ENCODE results near the gene XCL1.
A peak's percentile ranks its signal among the peaks of the same experiment; 100 is the strongest.
"Not testable (repeated sequence)": the region's sequence is repeated elsewhere in the genome, so short reads cannot be mapped to it uniquely, and the experiment has no call there.

The XCL1 gene

GRCh38 chr1:168567568-168567967, 8.8 kb upstream of the XCL1 start:
- H3K36me3 ChIP-seq (ENCODE audit: control insufficient read depth in 4 of 4, insufficient read depth in 4 of 4, low read length in 3 of 4): no peaks in the 10 kb centered on the region
- WGBS (ENCODE audit: insufficient coverage): 100% methylated on average over 1 of the region's 3 CpGs
- peaks cover 9 to 17% (median 11%) of the 10 kb centered on the region in 4 experiments for H3K4me1 ChIP-seq (ENCODE audit: control extremely low read depth in 1 of 4, control insufficient read depth in 4 of 4, insufficient read depth in 4 of 4, low read length in 3 of 4)
- no peak overlapping the region for H3K27ac ChIP-seq (ENCODE audit: insufficient read depth in 1 of 2, low read depth in 1 of 2, low read length in 2 of 2, poor library complexity in 1 of 2, severe bottlenecking in 2 of 2)
- ChIA-PET CTCF (interaction anchor here (0.9 to 2.4 kb wide), 3 partner anchors 10 to 126 kb away, joined by 3 to 5 read pairs (median 4); no protein-coding TSS in a partner anchor), POLR2A (no interaction called here)
- DNase-seq: no peak
- no peaks in the 10 kb centered on the region for H3K9me3 ChIP-seq (ENCODE audit: control extremely low read depth in 1 of 5, control insufficient read depth in 4 of 5, insufficient read depth in 2 of 5, low read depth in 1 of 5, low read length in 4 of 5)
- no peaks in the 10 kb centered on the region for H3K27me3 ChIP-seq (replicated peaks in 2 of 5; ENCODE audit: control insufficient read depth in 4 of 5, insufficient read depth in 5 of 5, low read length in 4 of 5)
- no peak overlapping the region for H3K4me3 ChIP-seq (ENCODE audit: control insufficient read depth in 1 of 7, extremely low read depth in 1 of 7, insufficient read depth in 4 of 7, low read depth in 2 of 7, low read length in 6 of 7)

DNA sequence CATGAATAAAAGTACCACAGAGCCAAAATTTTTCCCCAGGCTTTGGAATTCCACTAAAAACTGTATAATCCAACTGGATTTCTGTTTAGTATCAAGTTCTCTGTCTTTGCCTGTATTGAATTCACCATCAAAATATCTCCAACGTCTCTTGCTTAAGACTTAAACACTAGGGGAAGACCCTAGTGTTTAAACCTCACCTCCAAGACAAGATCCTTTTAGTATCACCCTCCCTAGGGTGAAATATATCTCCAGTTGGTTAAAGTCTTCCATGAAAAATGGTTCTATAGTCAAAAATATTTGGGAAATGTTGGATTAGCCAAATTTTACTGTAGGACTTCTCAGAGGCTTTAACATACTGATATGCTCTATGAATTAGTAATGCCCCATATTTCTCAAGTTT, 8.1 kb upstream of the XCL1 start:
- CTCF ChIA-PET: interaction anchor here (1.1 to 3.2 kb wide), 3 partner anchors 9 to 127 kb away, joined by 5 to 40 read pairs (median 5); no protein-coding TSS in a partner anchor
- POLR2A ChIA-PET: no interaction called here
- Histone ChIP-seq H3K9me3 (ENCODE audit: control extremely low read depth in 1 of 5, control insufficient read depth in 4 of 5, insufficient read depth in 2 of 5, low read depth in 1 of 5, low read length in 4 of 5) (no peaks in the 10 kb centered on the region), H3K36me3 (ENCODE audit: control insufficient read depth in 4 of 4, insufficient read depth in 4 of 4, low read length in 3 of 4) (no peaks in the 10 kb centered on the region), H3K27ac (ENCODE audit: insufficient read depth in 1 of 2, low read depth in 1 of 2, low read length in 2 of 2, poor library complexity in 1 of 2, severe bottlenecking in 2 of 2) (no peak overlapping the region), H3K27me3 (replicated peaks in 2 of 5; ENCODE audit: control insufficient read depth in 4 of 5, insufficient read depth in 5 of 5, low read length in 4 of 5) (no peaks in the 10 kb centered on the region), H3K4me1 (ENCODE audit: control extremely low read depth in 1 of 4, control insufficient read depth in 4 of 4, insufficient read depth in 4 of 4, low read length in 3 of 4) (peaks cover 9 to 17% (median 11%) of the 10 kb centered on the region in 4 experiments), H3K4me3 (ENCODE audit: control insufficient read depth in 1 of 7, extremely low read depth in 1 of 7, insufficient read depth in 4 of 7, low read depth in 2 of 7, low read length in 6 of 7) (no peak overlapping the region)
- no CpG with 5 or more reads among the region's 1 CpG for WGBS (ENCODE audit: insufficient coverage)
- no peak for DNase-seq

DNA sequence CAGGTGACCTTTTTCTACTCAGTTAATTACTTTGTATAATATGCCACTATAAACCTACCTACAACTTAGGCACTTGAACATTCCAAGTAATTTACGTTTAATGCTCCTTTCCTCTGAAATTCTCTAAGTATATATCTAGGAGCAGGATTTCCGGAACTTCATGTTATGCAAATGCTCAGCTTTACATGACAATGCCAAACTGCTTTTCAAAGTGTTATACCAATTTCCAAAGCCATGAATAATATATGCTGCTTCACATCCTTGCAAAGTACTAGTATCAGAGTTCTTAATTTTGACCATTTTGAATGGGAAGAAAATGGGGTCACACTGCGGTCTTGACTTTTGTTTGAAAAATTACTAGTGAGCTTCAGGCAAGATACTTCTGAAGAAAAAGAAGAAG, 5.8 kb upstream of the XCL1 start:
- Histone ChIP-seq H3K4me3 (ENCODE audit: control insufficient read depth in 1 of 7, extremely low read depth in 1 of 7, insufficient read depth in 4 of 7, low read depth in 2 of 7, low read length in 6 of 7) (no peak overlapping the region), H3K27ac (ENCODE audit: insufficient read depth in 1 of 2, low read depth in 1 of 2, low read length in 2 of 2, poor library complexity in 1 of 2, severe bottlenecking in 2 of 2) (no peak overlapping the region), H3K27me3 (replicated peaks in 2 of 5; ENCODE audit: control insufficient read depth in 4 of 5, insufficient read depth in 5 of 5, low read length in 4 of 5) (no peaks in the 10 kb centered on the region), H3K9me3 (ENCODE audit: control extremely low read depth in 1 of 5, control insufficient read depth in 4 of 5, insufficient read depth in 2 of 5, low read depth in 1 of 5, low read length in 4 of 5) (no peaks in the 10 kb centered on the region), H3K36me3 (ENCODE audit: control insufficient read depth in 4 of 4, insufficient read depth in 4 of 4, low read length in 3 of 4) (no peaks in the 10 kb centered on the region), H3K4me1 (ENCODE audit: control extremely low read depth in 1 of 4, control insufficient read depth in 4 of 4, insufficient read depth in 4 of 4, low read length in 3 of 4) (peaks cover 4 to 15% (median 7%) of the 10 kb centered on the region in 4 experiments)
- CTCF ChIA-PET: interaction anchor here (1.2 to 3.2 kb wide), 2 partner anchors 129 to 228 kb away, joined by 3 to 40 read pairs; no protein-coding TSS in a partner anchor
- POLR2A ChIA-PET: no interaction called here
- 50% methylated on average over 2 of the region's 3 CpGs for WGBS (ENCODE audit: insufficient coverage)
- no peak for DNase-seq

GRCh38 chr1:168572633-168573032, 3.8 kb upstream of the XCL1 start:
- Histone ChIP-seq H3K27ac (ENCODE audit: insufficient read depth in 1 of 2, low read depth in 1 of 2, low read length in 2 of 2, poor library complexity in 1 of 2, severe bottlenecking in 2 of 2) (no peak overlapping the region), H3K4me1 (ENCODE audit: control extremely low read depth in 1 of 4, control insufficient read depth in 4 of 4, insufficient read depth in 4 of 4, low read length in 3 of 4) (no peaks in the 10 kb centered on the region), H3K27me3 (replicated peaks in 2 of 5; ENCODE audit: control insufficient read depth in 4 of 5, insufficient read depth in 5 of 5, low read length in 4 of 5) (no peaks in the 10 kb centered on the region), H3K4me3 (ENCODE audit: control insufficient read depth in 1 of 7, extremely low read depth in 1 of 7, insufficient read depth in 4 of 7, low read depth in 2 of 7, low read length in 6 of 7) (no peak overlapping the region), H3K9me3 (ENCODE audit: control extremely low read depth in 1 of 5, control insufficient read depth in 4 of 5, insufficient read depth in 2 of 5, low read depth in 1 of 5, low read length in 4 of 5) (no peaks in the 10 kb centered on the region), H3K36me3 (ENCODE audit: control insufficient read depth in 4 of 4, insufficient read depth in 4 of 4, low read length in 3 of 4) (no peaks in the 10 kb centered on the region)
- CTCF ChIA-PET: interaction anchor here (0.7 to 1.0 kb wide), 2 partner anchors 19 to 127 kb away, joined by 3 read pairs; no protein-coding TSS in a partner anchor
- 94% methylated on average over 2 of the region's 3 CpGs for WGBS (ENCODE audit: insufficient coverage)
- POLR2A ChIA-PET: no interaction called here
- no peak for DNase-seq

- no CpG with 5 or more reads among the region's 4 CpGs for whole genome bisulfite sequencing (ENCODE audit: insufficient coverage)
- H3K27me3 ChIP-seq (replicated peaks in 2 of 5; ENCODE audit: control insufficient read depth in 4 of 5, insufficient read depth in 5 of 5, low read length in 4 of 5); H3K36me3 ChIP-seq (ENCODE audit: control insufficient read depth in 4 of 4, insufficient read depth in 4 of 4, low read length in 3 of 4); H3K4me1 ChIP-seq (ENCODE audit: control extremely low read depth in 1 of 4, control insufficient read depth in 4 of 4, insufficient read depth in 4 of 4, low read length in 3 of 4); H3K9me3 ChIP-seq (ENCODE audit: control extremely low read depth in 1 of 5, control insufficient read depth in 4 of 5, insufficient read depth in 2 of 5, low read depth in 1 of 5, low read length in 4 of 5); H3K4me3 ChIP-seq (ENCODE audit: control insufficient read depth in 1 of 7, extremely low read depth in 1 of 7, insufficient read depth in 4 of 7, low read depth in 2 of 7, low read length in 6 of 7); H3K27ac ChIP-seq (ENCODE audit: insufficient read depth in 1 of 2, low read depth in 1 of 2, low read length in 2 of 2, poor library complexity in 1 of 2, severe bottlenecking in 2 of 2); POLR2A ChIA-PET: not testable (repeated sequence)
- DNase-seq: peak; percentile 39 to 78 (median 66)
- CTCF ChIA-PET: interaction anchor here (2.3 kb wide), 1 partner anchor 133 kb away, joined by 20 read pairs; no protein-coding TSS in a partner anchor
Observed at GRCh38 chr1:168574234-168574633, 2.2 kb upstream of the XCL1 start.

DNA sequence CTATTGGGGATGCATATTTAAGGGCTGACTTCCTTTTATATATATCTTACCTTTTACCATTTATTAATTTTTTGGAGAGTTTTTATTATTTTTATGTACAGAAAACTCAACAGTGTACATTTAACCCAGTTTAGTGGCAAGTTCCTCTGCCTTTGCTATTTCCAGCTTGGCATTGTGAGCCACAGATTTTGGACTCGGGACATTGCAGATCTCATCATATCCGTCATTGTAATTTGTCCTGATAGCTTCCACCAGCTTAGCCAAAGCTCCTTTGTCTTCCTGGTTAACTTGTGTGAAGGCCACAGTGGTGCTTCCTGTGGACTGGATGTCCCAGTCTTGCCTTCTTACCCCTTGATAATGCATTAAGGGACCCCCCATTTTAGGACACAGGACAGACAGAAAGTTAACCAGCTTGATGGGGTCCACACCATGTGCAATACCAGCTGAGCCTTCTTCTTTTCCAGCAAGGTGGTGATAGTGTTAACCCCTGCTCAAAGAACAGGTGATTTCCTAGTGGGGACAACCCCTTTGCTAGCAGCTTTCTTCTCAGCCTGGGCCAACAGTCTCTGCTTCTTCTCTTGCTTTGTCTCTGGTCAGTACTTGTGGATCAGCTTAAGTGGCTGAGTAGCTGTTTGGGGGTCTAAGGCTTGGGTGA, 2.3 kb downstream of the XCL1 start:
- H3K27me3 ChIP-seq (replicated peaks in 2 of 5; ENCODE audit: control insufficient read depth in 4 of 5, insufficient read depth in 5 of 5, low read length in 4 of 5); H3K27ac ChIP-seq (ENCODE audit: insufficient read depth in 1 of 2, low read depth in 1 of 2, low read length in 2 of 2, poor library complexity in 1 of 2, severe bottlenecking in 2 of 2); H3K4me3 ChIP-seq (ENCODE audit: control insufficient read depth in 1 of 7, extremely low read depth in 1 of 7, insufficient read depth in 4 of 7, low read depth in 2 of 7, low read length in 6 of 7); POLR2A ChIA-PET; H3K4me1 ChIP-seq (ENCODE audit: control extremely low read depth in 1 of 4, control insufficient read depth in 4 of 4, insufficient read depth in 4 of 4, low read length in 3 of 4); DNase-seq; H3K9me3 ChIP-seq (ENCODE audit: control extremely low read depth in 1 of 5, control insufficient read depth in 4 of 5, insufficient read depth in 2 of 5, low read depth in 1 of 5, low read length in 4 of 5); H3K36me3 ChIP-seq (ENCODE audit: control insufficient read depth in 4 of 4, insufficient read depth in 4 of 4, low read length in 3 of 4): not testable (repeated sequence)
- CTCF ChIA-PET: interaction anchor here (1.0 to 1.8 kb wide), 2 partner anchors 12 to 769 kb away, joined by 3 to 5 read pairs; no protein-coding TSS in a partner anchor
- 100% methylated on average over 2 of the region's 2 CpGs for WGBS (ENCODE audit: insufficient coverage)

DNA sequence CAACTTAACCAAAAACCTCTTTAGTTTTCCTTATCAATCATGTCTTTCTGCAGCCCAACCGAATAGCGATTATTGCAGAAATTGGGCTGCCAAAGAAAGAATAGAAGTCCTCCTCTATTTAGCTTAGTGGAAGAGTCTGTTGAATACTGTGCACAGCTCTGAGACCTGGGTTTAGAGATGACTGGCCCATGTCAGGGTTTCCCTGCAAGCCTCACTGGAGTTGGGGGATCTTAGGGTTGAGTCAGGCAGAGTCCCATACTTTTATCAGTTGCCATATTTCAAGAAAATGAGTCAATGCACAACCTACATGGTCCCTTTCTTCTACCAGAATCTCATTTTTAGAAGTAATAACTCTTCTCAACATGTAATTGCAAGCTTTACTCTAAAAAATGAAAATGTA, 3.9 kb downstream of the XCL1 start:
- H3K4me3 ChIP-seq (ENCODE audit: control insufficient read depth in 1 of 7, extremely low read depth in 1 of 7, insufficient read depth in 4 of 7, low read depth in 2 of 7, low read length in 6 of 7); H3K4me1 ChIP-seq (ENCODE audit: control extremely low read depth in 1 of 4, control insufficient read depth in 4 of 4, insufficient read depth in 4 of 4, low read length in 3 of 4); H3K27me3 ChIP-seq (replicated peaks in 2 of 5; ENCODE audit: control insufficient read depth in 4 of 5, insufficient read depth in 5 of 5, low read length in 4 of 5); POLR2A ChIA-PET; H3K36me3 ChIP-seq (ENCODE audit: control insufficient read depth in 4 of 4, insufficient read depth in 4 of 4, low read length in 3 of 4); CTCF ChIA-PET; H3K27ac ChIP-seq (ENCODE audit: insufficient read depth in 1 of 2, low read depth in 1 of 2, low read length in 2 of 2, poor library complexity in 1 of 2, severe bottlenecking in 2 of 2); DNase-seq; H3K9me3 ChIP-seq (ENCODE audit: control extremely low read depth in 1 of 5, control insufficient read depth in 4 of 5, insufficient read depth in 2 of 5, low read depth in 1 of 5, low read length in 4 of 5): not testable (repeated sequence)
- WGBS (ENCODE audit: insufficient coverage): no CpG with 5 or more reads among the region's 2 CpGs
